ENCODE data around the gene CTU1.

CTU1 gene

DNA sequence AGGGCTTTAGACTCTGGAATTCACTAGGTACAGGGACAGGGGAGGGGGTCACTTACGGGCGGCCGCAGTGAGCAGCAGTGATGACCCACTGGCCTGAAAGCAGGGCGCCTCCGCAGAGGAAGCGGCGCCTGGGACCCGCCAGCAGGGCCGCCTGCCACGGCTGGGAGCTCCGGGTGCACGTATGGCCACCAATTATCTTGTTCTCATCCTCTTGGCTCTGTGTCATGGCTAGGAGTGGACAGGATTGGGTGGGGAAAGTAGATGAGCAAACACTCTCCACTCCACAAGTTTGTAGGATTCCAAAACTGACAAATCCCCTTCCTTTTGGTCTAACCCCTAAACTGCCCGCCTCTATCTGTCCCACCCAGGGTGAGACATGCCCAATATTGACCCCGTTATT, 26.7 kb downstream of the CTU1 start:
- no peak for DNase-seq

DNA sequence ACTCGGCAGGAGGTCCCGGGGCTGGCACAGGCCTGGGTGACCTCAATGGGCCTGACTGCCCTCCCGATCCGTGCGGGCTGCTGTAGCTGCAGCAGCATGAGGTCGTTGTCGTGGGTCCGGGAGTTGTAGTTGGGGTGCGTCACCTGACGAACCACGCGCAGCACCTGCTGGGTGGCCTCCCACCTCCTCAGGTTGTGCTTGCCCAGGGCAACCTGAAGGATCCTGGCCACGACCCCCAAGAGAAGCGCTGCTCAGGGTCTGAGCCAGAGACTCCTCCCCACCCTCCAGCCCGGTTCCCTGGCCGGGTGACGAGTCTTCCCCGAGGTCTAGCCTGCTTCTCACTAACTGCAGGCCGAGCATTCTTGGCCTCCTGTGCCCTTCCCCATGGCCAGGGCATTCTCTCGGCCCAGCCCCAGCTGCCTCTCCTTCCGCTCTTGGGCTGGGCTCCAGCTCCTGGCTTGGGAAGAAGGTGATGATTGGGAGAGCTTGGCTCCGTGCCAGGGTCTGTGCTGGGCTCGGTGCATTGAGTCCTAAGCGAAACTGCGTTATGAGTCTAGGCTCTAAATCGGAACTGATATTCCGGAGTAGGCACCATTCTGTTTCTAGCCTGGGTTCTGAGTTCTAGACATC, 28.6 kb downstream of the CTU1 start:
- no peak for DNase-seq

DNA sequence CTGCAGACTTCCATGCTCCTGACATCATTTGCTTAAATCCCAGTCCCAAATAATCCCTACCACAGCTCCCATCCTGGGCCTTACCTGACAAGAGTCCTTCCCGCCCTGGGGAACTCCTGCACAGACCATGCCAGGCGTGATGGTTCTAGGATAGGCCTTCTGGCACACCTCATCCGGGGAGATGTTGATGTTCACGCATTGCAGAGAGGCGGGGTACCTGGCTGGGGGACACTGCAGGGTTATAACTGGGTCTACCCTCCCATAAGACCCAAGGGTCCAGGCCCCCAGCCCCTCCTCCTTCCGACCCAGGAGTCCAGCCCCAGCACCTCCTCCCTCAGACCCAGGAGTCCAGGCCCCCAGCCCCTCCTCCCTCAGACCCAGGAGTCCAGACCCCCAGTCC, 29.5 kb downstream of the CTU1 start:
- DNase-seq = no peak

DNA sequence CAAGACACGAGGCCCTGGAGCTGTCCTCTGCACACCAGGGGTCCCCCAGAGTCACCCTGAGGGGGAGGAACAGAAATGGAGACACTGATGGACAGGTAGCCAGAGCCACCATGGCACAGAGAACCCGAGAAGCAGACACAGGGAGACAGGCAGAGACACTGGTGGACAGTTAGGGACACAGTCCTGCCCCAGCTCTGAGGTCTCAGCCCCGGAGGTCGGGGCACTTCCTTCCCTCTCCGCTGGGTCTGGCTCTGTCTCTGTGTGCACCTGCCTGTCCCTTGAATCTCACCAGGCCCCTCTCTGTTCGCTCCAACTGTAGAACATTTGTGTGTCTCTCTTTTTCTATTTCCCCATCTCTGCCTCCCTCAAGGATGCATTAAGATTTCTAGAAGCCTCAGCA, 30.1 kb downstream of the CTU1 start:
- no peak for DNase-seq

DNA sequence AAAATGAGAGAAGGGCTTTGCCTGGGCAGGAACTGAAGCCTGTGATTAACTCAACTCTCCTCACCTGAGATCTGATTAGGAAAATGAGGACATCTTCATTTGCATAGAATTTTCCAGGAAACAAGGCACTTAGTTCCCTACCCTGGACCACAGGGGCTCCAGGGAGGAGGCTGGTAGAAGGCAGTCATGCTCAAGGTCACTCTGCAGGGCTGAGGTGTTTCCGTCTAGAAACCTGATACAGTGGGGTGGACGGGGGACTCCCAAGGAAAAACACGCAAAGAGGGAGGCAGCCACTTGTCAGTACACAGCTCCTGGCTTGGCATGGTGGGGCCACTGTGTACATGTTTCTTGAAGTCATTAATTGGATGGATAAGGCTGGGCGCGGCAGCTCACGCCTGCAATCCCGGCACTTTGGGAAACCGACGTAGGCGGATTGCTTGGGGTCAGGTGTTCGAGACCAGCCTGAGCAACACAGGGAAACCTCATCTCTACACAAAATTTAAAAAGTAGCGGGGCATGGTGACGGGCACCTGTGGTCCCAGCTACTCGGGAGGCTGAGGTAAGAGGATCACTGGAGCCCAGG, 31.5 kb downstream of the CTU1 start:
- no peak for DNase-seq

DNA sequence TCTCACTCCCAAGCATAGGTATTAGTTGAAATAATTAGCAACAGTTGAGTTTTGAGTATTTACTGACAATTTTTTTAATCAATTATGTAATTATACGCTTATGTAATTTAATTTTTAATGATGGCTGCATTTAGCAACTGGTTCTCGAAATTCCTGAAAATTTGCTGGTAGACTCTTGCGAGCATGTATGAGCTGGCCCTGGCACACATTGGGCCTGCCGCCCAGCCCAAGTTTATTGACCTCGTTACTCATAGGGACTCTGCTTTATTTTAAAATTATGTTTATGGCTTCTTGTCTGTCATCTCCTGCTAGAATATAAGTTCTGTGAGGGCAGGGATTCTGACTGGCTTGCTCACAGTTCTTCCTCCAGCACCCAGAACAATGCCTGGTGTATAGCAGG, 32.2 kb downstream of the CTU1 start:
- DNase-seq = no peak

DNA sequence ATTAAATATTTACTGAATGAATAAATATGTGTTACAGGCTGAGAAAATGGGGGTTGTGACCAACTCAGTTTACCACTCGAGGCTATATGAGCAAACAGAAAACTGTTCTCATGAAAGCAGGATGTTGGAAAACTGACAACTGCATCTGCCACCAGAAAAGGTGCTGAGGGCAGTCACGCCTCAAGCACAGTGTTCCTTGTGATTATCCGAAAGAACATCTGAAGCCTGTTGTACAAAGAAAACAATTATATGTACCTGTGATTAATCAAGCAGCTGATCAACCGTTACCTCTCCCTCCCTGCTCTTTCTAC, 37.2 kb downstream of the CTU1 start:
- no peak for DNase-seq

DNA sequence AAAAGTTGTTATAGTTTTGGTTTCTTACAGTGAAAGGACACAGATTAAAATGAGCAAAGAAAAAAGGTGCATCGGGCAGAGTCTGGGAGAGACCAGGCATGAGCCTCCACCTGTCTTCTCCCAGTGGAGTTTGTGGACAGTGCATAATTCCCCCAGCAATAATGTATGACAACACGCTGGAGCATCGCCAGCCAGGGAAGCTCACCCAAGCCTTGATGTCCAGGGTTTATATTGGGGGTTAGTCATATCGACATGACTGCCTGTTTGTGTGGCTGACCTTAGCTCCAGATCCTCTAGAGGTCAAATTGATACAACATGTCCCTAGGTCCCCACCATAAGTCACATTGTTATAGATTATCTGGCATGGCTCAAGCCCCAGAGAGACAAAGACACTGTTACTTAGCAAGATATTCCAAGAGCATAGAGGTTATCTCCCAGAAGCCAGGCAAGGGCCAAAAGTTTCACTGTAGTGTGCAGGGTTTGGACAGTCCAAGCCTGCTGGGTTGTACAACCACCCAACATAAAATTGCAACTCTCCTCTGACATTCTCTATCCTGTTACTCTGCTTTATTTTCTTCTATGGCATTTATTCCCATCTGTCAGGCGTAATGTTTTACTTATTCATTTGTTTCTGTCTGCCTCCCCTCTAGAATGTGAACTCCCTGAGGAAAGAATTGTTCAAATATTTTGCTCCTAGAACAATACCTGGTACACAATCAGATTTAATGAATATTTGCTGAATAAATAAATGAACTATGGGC, 37.7 kb downstream of the CTU1 start:
- no peak for DNase-seq

DNA sequence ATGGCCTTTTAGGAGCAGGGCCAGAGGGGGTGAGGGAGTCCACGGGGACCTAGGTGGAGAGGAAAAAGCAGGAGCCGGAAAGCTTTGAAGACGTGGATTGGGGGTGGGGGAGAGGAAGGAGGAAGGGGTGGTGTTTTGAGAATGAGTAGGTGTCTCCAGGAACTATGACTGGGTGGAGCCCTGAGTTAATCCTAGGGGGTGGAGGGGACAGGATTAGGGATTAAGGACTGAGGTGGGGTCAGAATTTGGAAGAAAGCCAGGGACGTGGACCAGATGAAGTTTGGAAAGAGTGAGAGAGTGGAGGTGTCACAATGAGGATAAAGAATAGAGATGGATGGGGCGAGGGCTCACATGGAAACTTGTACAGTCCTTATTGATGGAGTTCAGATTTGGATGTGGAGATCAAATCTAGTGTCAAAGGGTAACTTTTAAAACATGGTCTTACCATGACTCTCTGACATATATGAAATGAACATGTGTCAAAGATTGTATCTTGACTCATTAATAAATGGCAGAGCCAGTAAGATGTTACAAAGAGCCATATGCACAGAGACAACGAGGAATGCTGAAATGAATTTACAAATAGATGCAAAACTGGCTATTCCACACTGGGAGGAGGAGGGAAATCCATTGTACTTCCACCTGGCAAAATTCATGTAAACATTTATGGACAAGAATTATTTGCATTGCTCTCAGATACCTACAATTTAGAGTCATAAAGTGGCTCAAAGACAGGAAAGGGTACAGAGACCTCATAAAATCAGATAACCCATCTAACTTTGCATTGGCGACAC, 41.6 kb downstream of the CTU1 start:
- DNase-seq = no peak

DNA sequence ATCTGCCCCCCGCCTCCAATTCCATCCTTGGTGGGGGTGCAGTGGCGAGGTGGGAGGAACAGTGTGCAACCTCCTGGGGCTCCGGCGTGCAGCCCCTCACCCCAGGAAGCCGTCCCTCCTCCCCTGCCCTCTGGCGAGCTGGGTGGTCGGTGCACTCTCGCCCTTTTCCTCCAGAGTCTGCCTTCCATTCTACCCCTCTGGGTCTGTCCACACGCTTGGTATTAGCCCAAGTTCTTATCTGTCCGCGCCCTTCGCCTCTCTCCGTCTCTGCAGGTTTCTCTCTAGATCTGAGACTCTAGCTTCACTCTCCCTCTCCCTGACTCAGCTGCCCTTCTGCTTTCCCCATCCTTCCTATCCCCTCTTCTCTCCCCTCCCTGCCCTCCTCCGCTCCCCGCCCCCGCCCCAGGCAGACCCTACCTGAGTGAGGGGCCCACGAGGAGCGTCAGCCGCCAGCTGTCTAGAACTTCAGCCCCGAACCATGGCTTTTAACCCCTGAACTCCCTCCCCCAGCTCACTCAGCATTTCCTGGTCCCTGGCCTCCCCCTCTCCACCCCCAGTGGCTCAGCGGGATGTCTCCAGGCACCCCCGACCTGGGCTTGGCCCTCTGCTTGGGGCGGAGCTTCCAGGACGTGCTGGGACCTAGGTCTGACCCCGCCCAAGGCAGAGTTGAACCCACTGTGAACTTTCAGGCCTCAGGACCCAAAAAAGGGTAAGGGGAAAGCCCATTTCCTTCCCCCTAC, 42.8 kb downstream of the CTU1 start:
- no peak for DNase-seq

DNA sequence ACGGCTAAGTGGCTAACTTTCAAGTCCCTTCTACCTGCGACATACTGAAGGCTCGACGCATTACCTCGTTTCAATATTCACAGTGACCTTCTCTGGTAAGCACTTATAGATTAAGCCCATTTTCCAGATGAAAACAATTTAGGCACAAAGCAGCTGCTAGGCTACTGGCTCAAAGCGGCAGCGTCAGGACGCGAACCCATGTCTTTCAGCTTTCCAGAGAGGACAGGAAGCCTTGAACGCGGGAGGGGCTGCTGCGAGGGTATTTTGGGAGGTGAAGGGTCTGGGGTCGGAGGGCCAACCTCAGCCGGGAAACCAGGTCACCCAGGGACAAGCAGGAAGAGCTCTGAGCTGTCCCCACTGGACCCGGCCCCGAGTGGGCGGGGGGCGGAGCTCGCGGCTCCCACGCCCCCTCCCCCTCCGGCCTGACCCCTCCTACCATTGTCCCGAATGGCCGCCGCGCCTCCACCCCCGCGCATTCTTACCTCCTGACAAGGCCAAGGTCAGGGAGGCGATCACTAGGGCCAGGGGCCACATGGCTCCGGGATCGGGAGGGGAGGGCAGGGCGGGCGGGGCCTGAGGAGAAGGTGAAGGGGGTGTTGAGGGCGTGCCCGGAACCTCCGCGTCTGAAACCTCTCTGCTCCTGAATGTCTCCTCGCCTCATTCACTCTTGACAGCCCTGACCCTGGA, 43.5 kb downstream of the CTU1 start, which contains the start of gene KLK13:
Gene KLK13, minus strand, starts transcription at position 559 of the 687 bp plus-strand sequence. Its CDS starts 25 bp downstream, at position 534.
- no peak for DNase-seq

DNA sequence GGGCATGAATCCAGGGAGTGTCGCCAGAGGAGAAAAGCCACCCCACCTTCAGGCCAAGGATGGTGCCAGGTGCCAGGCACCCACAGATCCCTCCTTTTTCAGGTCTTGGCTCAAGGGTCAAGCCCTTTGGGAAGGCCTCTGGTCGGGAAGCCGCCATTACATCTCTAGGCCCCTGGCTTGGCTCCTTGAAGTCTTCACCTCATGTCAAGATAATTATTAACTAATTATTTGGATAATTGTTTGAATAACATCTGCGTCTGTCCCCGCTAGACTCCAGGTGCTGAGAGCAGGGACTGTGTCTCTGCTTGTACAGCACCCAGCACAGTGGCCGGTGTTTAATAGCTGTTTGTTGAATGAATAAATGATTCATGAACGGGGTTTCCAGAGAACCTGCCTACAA, 44.5 kb downstream of the CTU1 start:
- DNase-seq = no peak

DNA sequence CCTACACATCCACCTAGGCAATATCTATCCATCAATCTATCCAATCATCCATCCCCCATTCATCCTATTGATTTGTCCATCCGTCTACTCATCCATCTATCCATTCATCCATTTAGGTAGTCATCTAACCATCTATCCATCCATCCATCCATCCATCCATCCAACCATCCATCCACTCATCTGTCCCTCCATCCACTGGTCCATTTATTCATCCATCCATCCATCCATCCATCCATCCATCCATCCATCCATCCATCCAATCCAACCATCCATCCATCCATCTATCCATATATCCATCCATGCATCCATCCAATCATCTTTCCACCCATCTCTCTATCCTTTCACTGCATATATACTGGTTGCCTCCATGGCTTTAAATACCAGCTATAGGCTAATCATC, 47.2 kb downstream of the CTU1 start:
- DNase-seq = no peak

DNA sequence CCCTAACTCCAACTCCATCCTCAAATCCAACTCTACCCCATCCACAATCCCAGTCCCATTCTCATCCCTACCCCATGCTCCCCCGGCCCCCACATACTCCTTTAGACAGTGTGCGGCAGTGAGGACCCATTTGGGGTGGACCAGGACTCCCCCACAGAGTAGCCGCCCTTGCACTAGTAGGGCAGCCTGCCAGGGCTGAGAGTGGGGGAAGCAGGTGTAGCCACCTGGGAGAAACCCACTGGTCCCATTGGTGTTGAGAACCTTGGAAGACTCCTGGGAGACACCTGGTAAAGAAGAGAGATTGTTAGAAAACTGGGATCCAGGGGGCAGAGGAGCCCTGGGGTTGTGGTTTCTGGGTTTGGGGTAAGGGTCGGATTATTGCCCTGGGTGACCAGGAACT, 47.9 kb downstream of the CTU1 start:
- DNase-seq = no peak

DNA sequence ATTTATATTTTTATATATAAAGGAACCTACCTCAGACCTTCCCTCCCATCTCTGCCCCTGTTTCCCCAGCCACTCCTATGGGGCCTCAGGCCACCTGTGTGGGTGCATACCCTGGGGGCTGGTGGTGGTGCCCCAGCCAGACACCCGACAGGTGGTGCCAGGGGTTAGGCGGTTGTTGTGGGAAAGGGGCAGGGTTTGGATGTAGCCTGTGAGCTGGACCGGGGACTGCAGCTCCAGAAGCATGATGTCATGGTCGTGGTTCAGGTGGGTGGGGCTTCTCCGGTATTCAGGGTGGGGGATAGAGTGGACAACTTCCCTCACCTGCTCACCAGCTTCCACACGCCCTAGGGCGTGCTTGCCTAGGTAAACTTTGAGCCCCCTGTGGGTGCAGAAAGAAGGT, 48.5 kb downstream of the CTU1 start:
- no peak for DNase-seq

DNA sequence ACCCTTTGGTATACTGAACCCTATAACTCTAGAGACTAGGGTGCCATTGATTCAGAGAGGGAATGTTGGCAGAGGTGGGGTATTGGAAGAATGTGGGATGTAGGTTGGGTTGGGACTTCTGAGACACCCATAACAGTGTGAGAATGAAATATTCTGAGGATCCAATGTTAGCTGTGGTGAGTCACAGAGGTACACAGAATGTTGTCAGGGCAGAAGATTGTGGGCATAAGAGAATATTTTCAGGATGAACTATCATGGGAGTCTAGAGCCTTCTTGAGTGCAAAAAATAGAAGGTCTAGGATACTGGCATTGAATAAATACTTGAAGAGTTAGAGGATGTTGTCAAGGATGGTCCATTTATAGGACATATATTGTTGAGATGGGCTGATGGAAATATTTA, 52.3 kb downstream of the CTU1 start:
- DNase-seq = no peak

All from hematopoietic multipotent progenitor cell treated with erythropoietin and hydrocortisone succinate and interleukin-3 and kit ligand, for 8 days (in vitro differentiated cells).